KG1 (cell line): Measurements from ENCODE around the gene SHISAL1.

Experiments used
- DNase-seq: peaks from one replicate; lab custom pipeline; 2025; lab: John Stamatoyannopoulos, UW

Gene SHISAL1

DNA sequence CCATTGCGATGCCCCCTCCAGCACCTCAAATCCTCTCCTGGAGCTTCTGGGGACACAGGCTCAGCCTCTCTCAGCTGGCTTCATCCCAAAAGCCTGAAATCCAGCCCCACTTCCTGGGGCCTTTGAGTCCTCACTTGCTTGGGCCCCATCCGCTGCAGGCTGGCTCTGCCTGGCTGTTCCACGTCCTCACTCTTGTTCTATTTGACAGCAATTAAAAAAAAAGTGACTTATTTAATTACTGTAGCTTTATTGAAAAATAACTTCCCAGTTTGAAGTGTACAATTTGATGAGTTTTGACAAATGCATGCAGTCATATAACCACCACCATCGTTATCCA is 104.8 kb downstream of the SHISAL1 start:
- DNase-seq, result no peak

DNA sequence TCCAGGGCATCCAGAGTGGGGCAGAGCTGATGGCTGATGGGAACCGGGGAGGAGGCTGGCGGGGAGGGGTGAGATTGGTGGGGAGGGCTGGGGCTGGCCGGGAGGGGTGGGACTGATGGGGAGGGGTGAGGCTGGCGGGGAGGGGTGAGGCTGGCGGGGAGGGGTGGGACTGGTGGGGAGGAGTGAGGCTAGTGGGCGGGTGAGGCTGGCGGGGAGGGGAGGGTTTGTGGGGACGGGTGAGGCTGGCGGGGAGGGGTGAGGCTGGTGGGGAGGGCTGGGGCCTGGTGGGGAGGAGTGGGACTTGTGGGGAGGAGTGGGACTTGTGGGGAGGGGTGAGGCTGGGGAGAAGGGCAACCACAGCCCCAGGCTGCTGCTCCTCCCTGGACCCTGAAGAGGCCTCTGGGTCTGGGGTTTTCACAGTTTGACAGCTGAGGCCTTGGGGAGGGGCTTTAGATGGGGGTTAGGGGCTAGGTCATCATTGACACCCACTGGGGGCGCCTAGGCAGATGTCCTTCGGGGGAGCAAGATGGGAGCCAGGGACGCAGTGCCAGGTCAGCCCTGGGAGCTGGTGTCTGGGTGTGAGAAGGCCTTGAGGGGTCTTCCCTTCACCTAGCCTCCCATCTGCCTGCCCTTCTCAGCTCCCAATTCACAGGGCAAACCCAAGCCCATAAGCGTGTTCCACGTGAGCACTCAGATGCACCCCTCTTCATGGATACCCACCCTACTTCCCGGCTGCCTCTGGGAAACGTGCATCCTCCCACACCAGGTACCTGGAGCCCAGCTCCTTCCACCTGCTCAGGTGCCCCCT is 105.4 kb downstream of the SHISAL1 start:
- DNase-seq, result no peak

DNA sequence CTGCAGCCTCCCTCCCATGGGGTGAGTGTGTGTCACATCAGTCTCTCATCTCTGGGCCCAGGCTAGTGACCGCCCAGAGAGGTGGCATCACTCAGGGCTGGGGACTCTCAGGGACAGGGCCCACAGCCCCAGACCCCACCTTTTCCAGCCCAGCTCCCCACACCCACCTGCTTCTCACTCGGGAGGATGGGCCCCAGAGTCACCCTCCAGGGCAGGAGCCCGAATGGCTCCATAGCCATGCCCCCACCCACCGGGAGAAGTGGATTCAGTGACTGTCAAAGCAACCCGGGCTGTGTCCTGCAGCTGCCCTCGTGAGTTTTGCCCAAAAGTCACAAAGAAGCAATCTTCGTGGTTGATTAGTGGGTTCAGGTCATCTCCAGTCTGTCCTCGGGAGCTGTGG is 106.1 kb downstream of the SHISAL1 start:
- no peak for DNase-seq

DNA sequence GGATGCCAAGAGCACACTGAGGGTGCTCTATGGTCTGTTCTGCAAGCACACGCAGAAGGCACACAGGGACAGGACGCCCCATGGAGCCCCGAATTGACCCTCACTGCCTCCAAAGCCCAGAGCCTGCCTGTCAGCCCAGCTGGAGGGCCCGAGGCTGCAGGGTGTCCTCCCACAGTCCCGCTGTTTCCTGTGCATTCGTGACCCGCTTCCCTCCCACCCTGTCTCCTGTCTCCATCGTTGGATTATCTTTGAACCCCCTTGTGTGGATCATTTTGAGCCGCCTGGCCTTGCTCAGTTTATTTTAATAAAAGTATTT is 106.5 kb downstream of the SHISAL1 start:
- DNase-seq, result no peak

DNA sequence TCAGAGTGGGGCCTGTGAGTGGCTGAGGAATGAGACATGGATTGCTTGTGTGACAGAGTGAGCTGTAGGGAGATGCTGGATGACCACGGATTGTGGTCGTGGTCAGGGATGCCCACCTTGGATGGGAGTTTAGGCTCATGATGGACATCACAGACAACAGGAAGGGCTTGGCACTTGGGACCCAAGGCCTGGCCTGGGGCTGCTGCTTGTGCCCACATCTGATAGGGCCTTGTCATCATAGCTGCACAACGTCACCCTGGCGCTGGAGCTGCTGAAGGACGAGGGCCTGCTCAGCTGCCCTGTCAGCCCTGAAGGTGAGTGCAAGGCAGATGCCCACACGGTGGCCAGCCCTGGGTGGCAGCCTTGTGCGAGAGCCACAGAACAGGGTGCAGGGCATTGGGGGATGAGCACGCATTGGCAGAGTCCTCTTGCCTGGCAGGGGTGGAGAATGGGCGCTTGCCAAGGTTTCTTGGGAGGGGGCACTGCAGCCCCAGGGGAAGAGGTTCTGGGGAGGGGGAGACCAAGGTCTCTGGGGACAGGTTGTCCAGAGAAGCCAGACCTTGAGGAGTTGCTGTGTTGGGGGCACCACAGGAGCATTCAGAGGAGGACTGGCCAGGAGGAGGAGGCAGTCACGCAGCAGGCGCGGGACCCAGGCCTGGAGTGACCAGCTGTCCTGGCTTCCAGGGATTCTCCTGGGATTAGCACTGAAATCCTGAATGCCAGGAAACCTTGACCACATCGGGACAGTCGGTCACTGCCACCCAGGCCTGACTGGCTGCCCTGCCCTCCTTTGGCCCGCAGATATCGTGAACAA is 107.0 kb downstream of the SHISAL1 start:
- DNase-seq, result no peak

DNA sequence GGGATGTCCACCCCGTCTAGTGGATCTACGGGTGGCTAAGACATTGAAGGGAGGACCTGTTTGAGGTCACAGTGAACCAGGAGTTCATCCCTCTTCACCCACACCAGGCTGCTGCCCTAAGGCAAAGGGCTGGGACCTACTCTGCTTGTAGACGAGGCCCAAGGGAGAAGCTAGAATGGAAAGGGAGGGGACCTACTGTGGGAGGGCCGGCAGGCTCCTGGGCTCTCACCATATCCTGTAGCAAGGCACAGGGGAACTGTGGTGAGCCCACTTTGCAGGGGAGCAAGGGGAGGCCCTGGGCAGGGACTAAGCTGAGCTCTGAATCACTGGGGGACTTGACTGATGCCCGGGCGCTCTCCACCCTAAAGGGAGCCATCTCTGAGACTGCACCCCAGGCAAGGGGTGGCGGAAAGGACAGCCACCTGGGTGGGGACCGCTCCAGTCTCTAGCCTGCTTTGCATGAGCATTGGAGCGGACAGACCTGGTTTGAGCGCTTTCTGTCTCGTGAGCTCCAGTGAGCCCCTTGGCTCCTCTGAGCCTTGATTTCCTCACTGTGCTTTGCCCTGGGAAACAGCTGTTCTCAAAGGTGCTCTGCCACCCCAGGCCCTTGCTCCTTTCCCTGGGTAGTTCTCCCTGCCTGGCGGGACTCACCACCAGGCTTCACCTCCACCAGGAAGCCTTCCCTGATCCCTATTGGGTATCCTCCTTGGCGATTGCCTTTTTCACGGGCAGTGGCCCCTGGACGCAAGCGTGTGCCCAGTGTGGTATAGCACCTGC is 107.8 kb downstream of the SHISAL1 start:
- DNase-seq, result no peak

DNA sequence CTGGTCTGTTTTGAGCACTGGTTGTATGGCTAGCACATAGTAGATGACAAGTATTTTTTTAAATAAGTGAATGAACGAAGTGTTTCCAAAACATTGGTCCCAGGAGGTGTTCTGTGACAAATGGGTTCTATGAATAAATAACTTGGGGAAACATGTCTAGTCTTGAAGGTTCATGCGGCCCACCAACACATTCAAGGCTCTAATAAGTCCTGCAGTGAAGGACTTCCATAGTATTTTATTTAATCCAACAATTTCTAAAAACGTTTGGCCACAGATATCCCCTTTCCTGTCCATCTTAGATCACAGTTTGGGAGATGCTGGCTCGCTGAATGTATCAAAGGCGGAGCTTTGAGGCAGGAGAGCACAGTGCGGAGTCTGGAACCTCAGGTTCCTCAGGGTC is 109.5 kb downstream of the SHISAL1 start:
- DNase-seq, result no peak

DNA sequence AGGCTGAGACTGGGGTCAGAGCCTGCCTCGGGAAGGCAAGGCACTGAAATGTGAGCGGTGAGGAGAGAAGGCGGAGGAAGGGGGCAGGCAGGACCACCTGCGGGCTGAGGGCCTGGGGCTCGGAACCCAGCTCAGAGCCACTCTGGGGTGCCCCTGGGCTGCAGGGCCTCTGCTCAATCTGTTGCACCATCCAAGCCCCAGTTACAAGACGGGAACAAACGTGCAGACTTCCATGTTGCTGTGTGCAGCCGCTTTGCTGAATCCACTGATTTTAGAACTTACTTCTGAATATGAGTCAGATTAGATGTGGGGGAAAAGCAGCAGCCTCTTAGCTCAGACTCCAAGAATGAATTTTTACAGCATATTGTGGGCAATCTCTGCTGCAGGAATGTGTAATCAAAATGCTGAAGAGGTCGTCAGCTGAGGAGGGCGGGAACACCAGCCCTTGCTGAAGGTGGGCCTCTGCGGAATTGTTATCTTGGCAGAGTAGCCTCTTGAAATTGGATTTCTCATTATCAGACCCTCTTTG is 110.4 kb downstream of the SHISAL1 start:
- DNase-seq, result no peak

DNA sequence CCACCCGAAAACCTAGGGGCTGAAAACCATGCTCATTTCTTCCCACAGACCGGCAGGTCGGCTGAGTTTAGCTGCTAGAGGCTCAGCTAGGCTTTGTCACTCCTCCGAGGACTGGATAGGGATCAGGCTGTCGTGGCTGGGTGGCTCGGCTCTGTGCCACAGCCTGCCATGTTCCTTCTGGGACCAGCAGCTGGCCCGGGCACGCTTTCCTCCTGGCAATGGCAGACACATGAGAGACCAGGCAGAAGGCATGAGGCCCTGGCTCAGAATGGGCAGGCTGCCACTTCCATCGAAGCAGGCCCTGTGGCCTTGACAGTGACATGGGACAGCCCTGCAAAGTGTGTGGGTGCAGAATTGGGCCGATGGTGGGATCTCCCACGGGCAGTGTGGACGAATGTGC is 111.1 kb downstream of the SHISAL1 start:
- DNase-seq, result no peak

DNA sequence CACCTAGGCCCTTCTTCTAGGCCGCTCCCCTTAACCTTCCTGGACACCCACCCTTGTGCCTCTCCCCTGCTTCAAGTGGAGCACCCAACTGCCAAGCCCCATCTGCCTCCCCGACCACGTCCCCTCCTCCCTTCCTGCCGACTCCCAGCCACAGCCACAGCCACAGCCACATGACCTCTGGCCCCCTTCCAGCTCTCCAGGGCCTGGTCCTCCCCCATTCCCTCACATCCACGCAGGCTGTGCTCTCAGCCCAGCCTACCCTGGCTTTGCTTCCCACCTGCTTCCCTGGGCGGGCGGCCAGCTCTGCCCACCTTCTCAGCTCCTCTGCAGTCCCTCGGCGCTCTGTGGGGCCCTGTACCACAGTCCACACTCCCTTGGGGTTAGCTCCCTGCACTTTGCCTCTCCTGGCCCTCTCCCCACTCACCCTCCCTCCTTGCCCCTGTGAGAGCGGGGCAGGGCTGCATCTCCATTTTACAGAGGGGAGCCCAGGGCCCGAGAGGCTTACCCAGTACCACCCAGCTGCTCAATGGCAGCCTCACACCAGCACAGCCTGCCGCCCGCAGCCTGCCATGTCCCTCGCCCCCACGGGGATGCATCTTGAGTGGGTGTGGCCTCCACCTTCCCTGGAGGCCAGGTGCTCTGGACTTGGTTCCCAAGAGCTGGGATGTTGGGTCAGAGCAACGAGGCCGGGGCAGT is 111.7 kb downstream of the SHISAL1 start:
- DNase-seq, result no peak

DNA sequence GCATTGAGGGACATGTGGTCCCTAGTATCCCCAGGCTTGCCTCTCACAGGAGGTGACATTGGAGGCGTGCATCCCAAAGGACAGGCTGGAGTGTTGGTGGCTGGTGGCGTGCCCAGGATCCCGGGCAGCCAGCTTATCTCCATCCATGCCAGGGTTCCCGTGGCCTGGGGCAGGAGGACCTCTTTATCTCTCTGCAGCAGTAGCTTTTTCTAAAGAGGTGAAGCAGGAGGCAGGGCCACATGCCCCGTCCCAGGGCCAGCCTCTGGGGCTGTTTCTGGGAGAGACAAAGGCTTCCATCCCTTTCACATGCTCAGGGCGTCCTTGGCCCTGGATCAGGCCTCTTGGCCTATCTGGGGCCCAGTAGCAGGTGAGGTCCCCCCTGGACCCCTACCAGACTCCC is 112.3 kb downstream of the SHISAL1 start:
- no peak for DNase-seq

DNA sequence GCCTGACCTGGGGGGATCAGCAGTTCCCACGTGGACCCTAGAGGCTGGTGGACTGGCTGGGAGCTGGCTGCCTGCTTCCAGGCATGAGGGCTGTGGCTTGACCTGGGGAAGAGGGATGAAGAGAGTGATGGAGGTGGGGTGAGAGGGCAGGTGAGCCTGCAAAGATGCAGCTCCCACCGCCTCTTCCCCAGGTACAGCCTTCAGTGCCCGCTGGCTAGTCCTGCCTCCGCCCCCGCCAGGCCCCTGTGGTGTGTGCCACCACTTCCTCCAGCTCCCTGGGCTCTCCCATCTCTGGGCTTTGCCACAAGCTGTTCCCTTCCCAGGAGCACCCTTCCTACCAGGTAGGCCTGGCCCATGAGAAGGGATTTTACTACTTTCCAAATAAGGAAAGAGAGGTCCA is 112.9 kb downstream of the SHISAL1 start:
- DNase-seq, result no peak

DNA sequence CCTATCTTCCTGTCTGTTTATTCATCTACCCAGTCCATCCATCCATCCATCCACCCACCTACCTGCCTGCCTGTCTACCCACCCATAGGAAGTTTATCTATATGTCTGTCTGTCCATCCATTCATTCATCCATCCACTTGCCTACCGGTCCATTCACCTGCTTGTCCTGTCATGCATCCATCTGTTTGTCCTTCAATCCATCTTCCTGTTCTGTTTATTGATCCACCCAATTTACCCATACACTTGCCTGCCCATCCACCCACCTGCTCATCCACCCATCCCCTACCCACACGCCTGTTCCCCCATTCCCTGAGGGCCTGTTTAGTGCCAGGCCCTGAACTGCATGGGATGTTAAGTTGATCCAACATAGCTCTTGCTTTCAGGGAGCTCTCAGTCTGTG is 113.6 kb downstream of the SHISAL1 start:
- DNase-seq, result no peak

DNA sequence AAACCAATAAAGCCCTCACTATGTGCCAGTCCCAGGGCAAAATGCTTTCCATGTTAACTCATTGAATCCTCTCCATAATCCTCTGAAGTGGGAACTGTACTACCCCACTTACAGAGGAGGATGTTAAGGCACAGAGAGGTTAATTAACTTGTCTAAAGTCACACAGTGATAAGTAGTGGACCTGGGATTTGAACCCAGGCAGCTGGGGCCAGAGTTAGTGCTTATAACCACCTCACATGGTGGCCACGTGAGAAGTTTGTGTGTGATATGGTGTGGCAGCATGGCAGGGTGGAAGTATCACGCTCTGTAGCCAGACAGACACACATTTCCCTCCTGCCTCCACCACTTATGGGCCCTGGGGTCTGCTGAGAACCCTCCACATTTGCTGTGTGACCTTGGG is 115.5 kb downstream of the SHISAL1 start:
- DNase-seq, result no peak

DNA sequence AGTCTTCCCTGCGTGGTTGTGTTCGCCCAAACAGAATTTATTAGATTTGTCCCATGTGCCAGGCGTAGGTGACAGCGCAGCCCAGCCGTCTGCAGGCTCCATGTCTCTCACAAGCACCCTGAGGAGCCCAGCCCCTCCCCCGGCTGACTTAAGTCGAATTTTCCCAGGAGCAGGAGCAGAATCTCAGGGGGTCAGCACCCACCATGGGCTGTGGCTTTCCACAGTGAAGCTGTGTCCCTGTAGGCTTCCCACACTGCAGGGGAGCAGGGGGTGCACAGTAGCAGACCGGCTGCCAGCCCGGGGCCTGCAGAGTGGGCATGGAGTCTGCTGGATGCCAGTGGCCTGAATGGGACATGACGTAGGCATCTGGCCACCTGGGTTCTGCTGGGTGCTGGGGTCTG is 116.0 kb downstream of the SHISAL1 start:
- DNase-seq, result no peak

DNA sequence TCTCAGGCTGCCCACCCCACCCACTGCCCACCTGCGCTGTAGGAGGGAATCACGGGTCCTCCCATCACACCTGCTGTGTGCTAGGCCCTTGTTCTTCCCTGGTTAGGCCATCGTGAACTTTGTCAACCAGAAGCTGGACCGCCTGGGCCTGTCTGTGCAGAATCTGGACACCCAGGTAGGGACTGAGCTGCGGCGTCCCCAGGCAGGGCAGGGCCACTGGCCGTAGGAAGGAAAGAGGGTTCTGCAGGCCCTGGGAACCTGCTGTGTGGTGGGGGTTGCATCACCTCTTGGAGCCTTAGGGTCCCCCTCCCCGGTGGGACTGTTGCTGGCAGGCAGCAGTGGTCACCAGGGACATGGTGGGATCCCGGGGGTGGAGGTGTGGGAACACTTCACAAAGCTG is 116.5 kb downstream of the SHISAL1 start:
- DNase-seq, result no peak

DNA sequence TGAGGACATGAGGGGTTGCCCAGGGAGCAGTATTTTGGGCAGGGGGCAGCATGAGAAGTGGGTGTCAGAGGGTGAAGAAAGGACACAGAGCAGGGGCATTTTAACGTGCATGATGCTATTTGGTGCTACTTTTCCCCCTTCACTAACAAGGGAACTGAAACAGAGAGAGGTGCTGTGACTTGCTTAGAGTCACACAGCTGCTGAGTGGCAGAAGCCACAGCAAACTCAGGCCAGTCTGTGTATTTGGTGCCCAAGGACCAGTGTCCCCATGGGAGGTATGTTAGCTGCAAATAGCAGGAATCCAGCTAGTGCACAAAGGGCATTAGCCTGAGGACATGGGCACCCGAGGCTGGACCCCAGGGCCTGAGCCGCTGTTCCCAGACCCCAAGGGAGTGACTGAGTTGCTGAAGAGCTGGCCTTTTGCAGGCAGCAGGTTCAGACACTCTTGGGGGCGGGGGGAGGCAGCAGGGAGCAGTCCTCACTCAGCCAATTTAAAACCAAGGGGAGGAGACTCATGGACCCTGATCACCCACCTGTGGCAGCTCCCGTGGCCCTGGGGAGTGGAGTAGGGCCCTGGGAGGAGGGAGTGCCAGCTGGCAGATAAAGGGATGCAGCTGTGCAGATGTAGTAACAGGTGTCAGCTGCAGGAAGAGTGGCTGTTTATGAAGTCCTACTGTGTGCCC is 117.4 kb downstream of the SHISAL1 start:
- no peak for DNase-seq

DNA sequence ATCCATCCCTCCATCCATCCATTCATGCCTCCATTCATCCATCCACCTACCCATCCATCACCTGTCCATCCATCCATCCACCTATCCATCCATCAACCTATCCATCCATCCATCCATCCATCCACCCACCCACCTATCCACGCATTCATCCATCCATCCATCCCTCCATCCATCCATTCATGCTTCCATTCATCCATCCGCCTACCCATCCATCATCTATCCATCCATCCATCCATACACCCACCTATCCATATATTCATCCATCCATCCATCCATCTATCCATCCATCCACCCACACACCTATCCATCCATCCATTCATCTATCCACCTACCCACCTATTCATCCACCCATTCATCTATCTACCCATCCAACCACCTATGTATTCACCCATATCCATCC is 118.2 kb downstream of the SHISAL1 start:
- DNase-seq, result no peak
